ENCODE data around the gene OVCA2. TPM values are rescaled to one million over a fixed set of nuclear protein-coding genes. Genes with fewer than 3 reads are reported as not detected.

The OVCA2 gene
- polyA plus RNA-seq, 4 donors = 28.9 to 90.5 (median 73.0) TPM

GRCh38 chr17:2033153-2033552, 8.7 kb upstream of the OVCA2 start:
- peaks cover 2 to 9% (median 9%) of the 10 kb centered on the region in 3 donors for H3K4me1 ChIP-seq (ENCODE audit: control insufficient read depth in 3 of 3, insufficient read depth in 2 of 3, low read depth in 1 of 3, low read length in 2 of 3)
- no peak for DNase-seq
- no peaks in the 10 kb centered on the region for H3K9me3 ChIP-seq (ENCODE audit: control insufficient read depth in 2 of 2, insufficient read depth in 1 of 2, low read depth in 1 of 2, low read length in 1 of 2)
- H3K27me3 ChIP-seq (ENCODE audit: control insufficient read depth in 3 of 3, insufficient read depth in 3 of 3, low read length in 3 of 3) = peaks cover 0 to 16% (median 0%) of the 10 kb centered on the region in 3 donors
- no peak overlapping the region for H3K27ac ChIP-seq (ENCODE audit: low read depth in 1 of 3, low read length in 2 of 3)
- H3K4me3 ChIP-seq (ENCODE audit: low read depth in 1 of 3, low read length in 3 of 3) = no peak overlapping the region
- peaks cover 2 to 43% (median 6%) of the 10 kb centered on the region in 3 donors for H3K36me3 ChIP-seq (ENCODE audit: control insufficient read depth in 3 of 3, insufficient read depth in 2 of 3, low read depth in 1 of 3, low read length in 3 of 3)
- WGBS, 3 donors = 93 to 97% (median 94%) methylated on average over 7 of the region's 7 CpGs
- FAIRE-seq = no peak

- peaks cover 2 to 9% (median 9%) of the 10 kb centered on the region in 3 donors for H3K4me1 ChIP-seq (ENCODE audit: control insufficient read depth in 3 of 3, insufficient read depth in 2 of 3, low read depth in 1 of 3, low read length in 2 of 3)
- H3K36me3 ChIP-seq (ENCODE audit: control insufficient read depth in 3 of 3, insufficient read depth in 2 of 3, low read depth in 1 of 3, low read length in 3 of 3) = peaks cover 2 to 51% (median 6%) of the 10 kb centered on the region in 3 donors
- WGBS, 3 donors = 78 to 93% (median 90%) methylated on average over 6 to 7 of the region's 7 CpGs
- no peak overlapping the region for H3K4me3 ChIP-seq (ENCODE audit: low read depth in 1 of 3, low read length in 3 of 3)
- no peak overlapping the region for H3K27ac ChIP-seq (ENCODE audit: low read depth in 1 of 3, low read length in 2 of 3)
- no peaks in the 10 kb centered on the region for H3K9me3 ChIP-seq (ENCODE audit: control insufficient read depth in 2 of 2, insufficient read depth in 1 of 2, low read depth in 1 of 2, low read length in 1 of 2)
- H3K27me3 ChIP-seq (ENCODE audit: control insufficient read depth in 3 of 3, insufficient read depth in 3 of 3, low read length in 3 of 3) = peaks cover 0 to 6% (median 0%) of the 10 kb centered on the region in 3 donors
- DNase-seq (no peak), FAIRE-seq (no peak)
Observed at GRCh38 chr17:2034157-2034556, 7.7 kb upstream of the OVCA2 start.

- Histone ChIP-seq H3K36me3 (ENCODE audit: control insufficient read depth in 3 of 3, insufficient read depth in 2 of 3, low read depth in 1 of 3, low read length in 3 of 3) (peaks cover 2 to 56% (median 6%) of the 10 kb centered on the region in 3 donors), H3K9me3 (ENCODE audit: control insufficient read depth in 2 of 2, insufficient read depth in 1 of 2, low read depth in 1 of 2, low read length in 1 of 2) (no peaks in the 10 kb centered on the region), H3K4me3 (ENCODE audit: low read depth in 1 of 3, low read length in 3 of 3) (no peak overlapping the region), H3K27me3 (ENCODE audit: control insufficient read depth in 3 of 3, insufficient read depth in 3 of 3, low read length in 3 of 3) (no peaks in the 10 kb centered on the region), H3K4me1 (ENCODE audit: control insufficient read depth in 3 of 3, insufficient read depth in 2 of 3, low read depth in 1 of 3, low read length in 2 of 3) (peaks cover 2 to 5% (median 5%) of the 10 kb centered on the region in 3 donors), H3K27ac (ENCODE audit: low read depth in 1 of 3, low read length in 2 of 3) (no peak overlapping the region)
- no peak for FAIRE-seq
- 61 to 81% (median 62%) methylated on average over 4 to 9 of the region's 9 CpGs for WGBS, 3 donors
- no peak for DNase-seq
Observed at GRCh38 chr17:2034806-2035540, 6.8 kb upstream of the OVCA2 start.

DNA sequence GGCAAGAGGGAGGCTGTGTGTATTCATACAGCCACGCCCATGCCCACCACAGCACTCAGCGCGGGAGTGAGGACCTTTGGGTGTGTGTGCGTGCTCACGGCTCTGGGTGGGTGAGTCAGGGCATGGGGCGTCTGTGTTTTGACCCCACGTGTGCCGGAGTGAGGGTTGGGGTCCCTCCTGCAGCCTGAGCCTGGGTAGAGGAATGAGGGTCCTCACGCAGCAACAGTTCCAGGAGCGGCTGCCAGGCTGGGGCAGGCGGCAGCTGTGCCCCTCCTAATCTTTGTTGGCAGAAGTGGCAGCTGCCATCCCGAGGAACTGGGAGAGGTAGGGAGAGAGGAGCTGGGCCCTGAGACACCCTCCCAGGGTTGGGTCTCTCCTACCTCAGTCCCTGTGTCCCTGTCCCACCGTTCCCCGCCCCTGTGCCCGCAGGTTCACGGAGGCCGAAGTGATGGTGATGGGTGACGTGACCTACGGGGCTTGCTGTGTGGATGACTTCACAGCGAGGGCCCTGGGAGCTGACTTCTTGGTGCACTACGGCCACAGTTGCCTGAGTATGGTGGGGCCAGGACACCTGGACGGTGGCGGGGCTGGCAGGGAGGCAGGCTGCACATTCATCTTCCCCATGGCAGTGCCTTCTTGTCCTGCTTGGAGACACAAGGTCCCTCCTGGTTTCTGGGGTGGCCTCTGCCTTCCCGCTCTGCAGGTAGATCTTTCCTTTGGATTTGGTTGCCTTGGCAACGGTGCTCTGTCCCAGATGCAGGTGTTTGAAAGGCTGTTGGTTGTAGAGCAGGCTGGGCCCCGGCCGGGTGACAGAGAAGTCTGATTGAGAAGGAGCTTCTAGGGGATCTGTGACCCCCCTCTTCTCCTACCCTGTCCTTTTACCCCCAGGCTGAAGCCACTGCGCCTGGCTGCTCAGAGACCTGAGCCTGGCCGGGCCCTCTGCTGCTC, 6.0 kb upstream of the OVCA2 start:
- no peaks in the 10 kb centered on the region for H3K27me3 ChIP-seq (ENCODE audit: control insufficient read depth in 3 of 3, insufficient read depth in 3 of 3, low read length in 3 of 3)
- FAIRE-seq = no peak
- no peak for DNase-seq
- H3K27ac ChIP-seq (ENCODE audit: low read depth in 1 of 3, low read length in 2 of 3) = no peak overlapping the region
- H3K36me3 ChIP-seq (ENCODE audit: control insufficient read depth in 3 of 3, insufficient read depth in 2 of 3, low read depth in 1 of 3, low read length in 3 of 3) = peaks cover 2 to 64% (median 6%) of the 10 kb centered on the region in 3 donors
- peaks cover 2 to 4% (median 4%) of the 10 kb centered on the region in 3 donors for H3K4me1 ChIP-seq (ENCODE audit: control insufficient read depth in 3 of 3, insufficient read depth in 2 of 3, low read depth in 1 of 3, low read length in 2 of 3)
- H3K4me3 ChIP-seq (ENCODE audit: low read depth in 1 of 3, low read length in 3 of 3) = no peak overlapping the region
- H3K9me3 ChIP-seq (ENCODE audit: control insufficient read depth in 2 of 2, insufficient read depth in 1 of 2, low read depth in 1 of 2, low read length in 1 of 2) = no peaks in the 10 kb centered on the region
- 91 to 94% (median 92%) methylated on average over 28 to 29 of the region's 29 CpGs for WGBS, 3 donors

- Histone ChIP-seq H3K27me3 (ENCODE audit: control insufficient read depth in 3 of 3, insufficient read depth in 3 of 3, low read length in 3 of 3) (no peaks in the 10 kb centered on the region), H3K27ac (ENCODE audit: low read depth in 1 of 3, low read length in 2 of 3) (no peak overlapping the region), H3K9me3 (ENCODE audit: control insufficient read depth in 2 of 2, insufficient read depth in 1 of 2, low read depth in 1 of 2, low read length in 1 of 2) (no peaks in the 10 kb centered on the region), H3K36me3 (ENCODE audit: control insufficient read depth in 3 of 3, insufficient read depth in 2 of 3, low read depth in 1 of 3, low read length in 3 of 3) (peaks cover 2 to 69% (median 6%) of the 10 kb centered on the region in 3 donors), H3K4me3 (ENCODE audit: low read depth in 1 of 3, low read length in 3 of 3) (no peak overlapping the region), H3K4me1 (ENCODE audit: control insufficient read depth in 3 of 3, insufficient read depth in 2 of 3, low read depth in 1 of 3, low read length in 2 of 3) (peaks cover 0 to 6% (median 2%) of the 10 kb centered on the region in 3 donors)
- DNase-seq (no peak), FAIRE-seq (no peak)
- 90 to 96% (median 96%) methylated on average over 10 of the region's 10 CpGs for WGBS, 3 donors
Observed at GRCh38 chr17:2037155-2037554, 4.7 kb upstream of the OVCA2 start.

GRCh38 chr17:2040219-2040827, 1.5 kb upstream of the OVCA2 start:
- H3K36me3 ChIP-seq (ENCODE audit: control insufficient read depth in 3 of 3, insufficient read depth in 2 of 3, low read depth in 1 of 3, low read length in 3 of 3) = peaks cover 2 to 77% (median 6%) of the 10 kb centered on the region in 3 donors
- no peaks in the 10 kb centered on the region for H3K27me3 ChIP-seq (ENCODE audit: control insufficient read depth in 3 of 3, insufficient read depth in 3 of 3, low read length in 3 of 3)
- H3K4me1 ChIP-seq (ENCODE audit: control insufficient read depth in 3 of 3, insufficient read depth in 2 of 3, low read depth in 1 of 3, low read length in 2 of 3) = peaks cover 0 to 13% (median 5%) of the 10 kb centered on the region in 3 donors
- H3K27ac ChIP-seq (ENCODE audit: low read depth in 1 of 3, low read length in 2 of 3) = no peak overlapping the region
- H3K4me3 ChIP-seq (ENCODE audit: low read depth in 1 of 3, low read length in 3 of 3) = no peak overlapping the region
- FAIRE-seq (no peak), DNase-seq (no peak)
- WGBS, 3 donors = 73 to 88% (median 85%) methylated on average over 7 of the region's 7 CpGs
- H3K9me3 ChIP-seq (ENCODE audit: control insufficient read depth in 2 of 2, insufficient read depth in 1 of 2, low read depth in 1 of 2, low read length in 1 of 2) = no peaks in the 10 kb centered on the region

DNA sequence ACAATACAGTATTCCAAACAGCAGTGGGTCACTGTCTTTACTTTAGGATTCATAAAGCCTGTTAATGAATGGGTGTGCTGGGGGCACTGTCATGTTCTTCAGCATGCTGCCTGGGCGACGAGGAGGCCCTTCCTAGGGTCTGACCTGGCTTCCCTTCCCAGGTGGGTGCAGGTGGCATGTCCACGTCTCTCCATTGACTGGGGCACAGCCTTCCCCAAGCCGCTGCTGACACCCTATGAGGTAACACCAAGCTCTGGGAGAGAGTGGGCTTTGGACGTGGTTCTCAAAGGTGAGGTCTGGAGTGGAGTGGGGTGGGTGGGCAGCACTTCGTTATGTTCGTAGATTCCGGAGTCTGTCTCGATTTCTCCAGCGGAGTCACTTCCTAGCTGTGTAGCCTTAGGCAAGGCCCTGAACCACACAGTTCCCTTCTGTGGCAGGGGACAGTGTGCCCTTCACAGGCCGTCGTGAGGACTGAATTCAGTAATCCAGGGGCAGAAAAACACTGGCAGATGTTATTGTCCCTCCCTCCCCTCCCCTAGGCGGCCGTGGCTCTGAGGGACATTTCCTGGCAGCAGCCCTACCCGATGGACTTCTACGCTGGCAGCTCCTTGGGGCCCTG, 771 bp upstream of the OVCA2 start:
- FAIRE-seq (no peak), DNase-seq (no peak)
- Histone ChIP-seq H3K4me1 (ENCODE audit: control insufficient read depth in 3 of 3, insufficient read depth in 2 of 3, low read depth in 1 of 3, low read length in 2 of 3) (peaks cover 0 to 13% (median 5%) of the 10 kb centered on the region in 3 donors), H3K27ac (ENCODE audit: low read depth in 1 of 3, low read length in 2 of 3) (peak overlapping the region in 2 of 3 donors; percentile 16 to 60), H3K27me3 (ENCODE audit: control insufficient read depth in 3 of 3, insufficient read depth in 3 of 3, low read length in 3 of 3) (no peaks in the 10 kb centered on the region), H3K36me3 (ENCODE audit: control insufficient read depth in 3 of 3, insufficient read depth in 2 of 3, low read depth in 1 of 3, low read length in 3 of 3) (peaks cover 2 to 72% (median 6%) of the 10 kb centered on the region in 3 donors), H3K9me3 (ENCODE audit: control insufficient read depth in 2 of 2, insufficient read depth in 1 of 2, low read depth in 1 of 2, low read length in 1 of 2) (no peaks in the 10 kb centered on the region), H3K4me3 (ENCODE audit: low read depth in 1 of 3, low read length in 3 of 3) (peak overlapping the region; percentile 81 to 89 (median 82))
- 55 to 69% (median 58%) methylated on average over 14 to 16 of the region's 16 CpGs for WGBS, 3 donors

All from small intestine (tissue), 7 donors.